Mucosa of gallbladder (tissue), 1 donor: ENCODE measurements around the gene AKR1A1. TPM values are rescaled to one million over a fixed set of nuclear protein-coding genes. Genes with fewer than 3 reads are reported as not detected.
"Not testable (repeated sequence)": the region's sequence is repeated elsewhere in the genome, so short reads cannot be mapped to it uniquely, and the experiment has no call there.

Experiments
- DNase-seq: peaks from one replicate; pipeline ENCODE4 v3.0.0-alpha.2; 2020; ENCODE audit warnings: low spot score
- total RNA-seq: library from RNA; stranded (reverse); gene quantifications from one replicate; pipeline ENCODE4 v1.2.1, GENCODE V29; 2021
- donor health status: DM: no; HTN: no; CAD: no.

Gene AKR1A1
- total RNA-seq, 1 donor from 2014 or later = 175 TPM

DNA sequence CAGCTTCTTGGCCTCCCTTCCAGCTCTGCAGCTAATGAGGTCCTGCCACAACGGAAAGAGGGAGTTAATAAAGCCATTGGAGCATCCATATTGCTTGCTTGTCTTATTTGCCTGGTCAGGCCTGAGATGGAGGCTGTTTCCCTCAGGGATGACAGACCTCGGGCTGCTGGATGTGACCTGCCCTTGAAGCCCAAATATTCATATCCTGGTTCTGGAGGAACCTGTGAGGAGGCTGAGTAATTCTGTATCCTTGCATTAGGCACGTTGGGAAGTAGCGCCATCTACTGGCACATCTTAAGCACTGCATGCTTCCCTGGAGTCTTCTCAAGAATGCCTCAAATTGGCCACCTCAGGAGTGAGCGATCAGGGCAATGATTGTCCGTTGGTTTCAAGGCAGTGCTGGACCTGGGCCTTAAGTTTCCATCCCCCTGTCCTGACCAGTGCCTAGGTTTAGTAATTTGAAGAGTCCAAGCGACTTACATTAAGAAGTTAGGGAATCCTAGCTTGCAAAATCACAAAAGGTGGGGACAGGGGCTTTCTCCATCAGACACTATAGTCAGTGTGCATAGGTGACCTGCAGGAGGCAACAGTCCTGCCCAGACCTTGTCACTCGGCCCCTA, 19.4 kb downstream of the AKR1A1 start:
- peak; percentile 69 for DNase-seq

- DNase-seq = no peak
These were observed 20.0 kb downstream of the AKR1A1 start for GRCh38 chr1:45570631-45571030.

DNA sequence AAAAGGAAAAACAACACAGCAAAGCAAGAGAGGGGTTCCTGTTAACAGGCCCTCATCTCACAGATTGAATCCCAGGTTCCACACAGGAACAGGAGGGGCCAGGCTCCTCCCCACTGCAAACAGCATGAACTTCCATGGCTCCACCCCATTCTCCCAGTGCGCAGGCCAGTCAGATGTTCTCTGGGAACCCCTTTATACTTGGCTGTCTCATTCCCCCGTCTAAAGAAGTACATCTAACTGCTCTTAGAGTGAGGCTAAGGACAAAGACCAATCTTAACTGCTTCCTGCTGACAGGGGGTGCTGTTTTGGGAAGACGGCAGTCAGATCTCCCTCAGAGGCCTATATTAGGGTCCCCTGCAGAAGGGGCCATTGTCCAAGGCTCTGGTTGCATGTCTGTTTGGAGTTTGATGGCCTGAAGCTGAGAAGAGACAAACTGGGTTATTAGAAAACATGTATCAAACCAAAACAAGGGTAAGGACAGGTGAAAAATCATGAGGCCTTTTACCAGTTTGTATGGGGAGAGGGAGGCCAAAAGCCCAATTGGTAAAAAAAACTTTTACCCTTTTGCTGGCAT, 22.7 kb downstream of the AKR1A1 start:
- DNase-seq = no peak

- no peak for DNase-seq
These were observed 23.5 kb downstream of the AKR1A1 start for GRCh38 chr1:45574105-45574626.

DNA sequence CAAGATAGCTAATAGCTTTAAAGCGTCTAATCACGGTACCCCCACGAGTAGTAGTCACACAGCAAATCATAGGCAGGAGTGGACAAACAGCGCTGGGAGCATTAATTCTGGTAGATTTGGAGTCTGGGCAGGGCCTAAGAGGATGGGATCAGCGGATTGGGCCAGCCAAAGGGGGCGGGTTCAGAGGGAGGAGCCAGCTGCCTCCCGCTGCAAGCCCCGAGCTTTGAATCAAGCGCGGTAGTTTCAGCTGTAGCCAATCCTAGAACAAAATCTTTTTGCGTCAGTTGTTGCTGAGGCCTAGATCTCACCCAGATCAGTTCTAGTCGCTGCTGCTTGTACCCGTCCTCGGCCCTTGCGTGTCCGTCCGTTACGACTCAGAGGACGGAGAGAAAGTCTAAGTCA, 32.6 kb downstream of the AKR1A1 start:
- DNase-seq = peak; percentile 96

DNA sequence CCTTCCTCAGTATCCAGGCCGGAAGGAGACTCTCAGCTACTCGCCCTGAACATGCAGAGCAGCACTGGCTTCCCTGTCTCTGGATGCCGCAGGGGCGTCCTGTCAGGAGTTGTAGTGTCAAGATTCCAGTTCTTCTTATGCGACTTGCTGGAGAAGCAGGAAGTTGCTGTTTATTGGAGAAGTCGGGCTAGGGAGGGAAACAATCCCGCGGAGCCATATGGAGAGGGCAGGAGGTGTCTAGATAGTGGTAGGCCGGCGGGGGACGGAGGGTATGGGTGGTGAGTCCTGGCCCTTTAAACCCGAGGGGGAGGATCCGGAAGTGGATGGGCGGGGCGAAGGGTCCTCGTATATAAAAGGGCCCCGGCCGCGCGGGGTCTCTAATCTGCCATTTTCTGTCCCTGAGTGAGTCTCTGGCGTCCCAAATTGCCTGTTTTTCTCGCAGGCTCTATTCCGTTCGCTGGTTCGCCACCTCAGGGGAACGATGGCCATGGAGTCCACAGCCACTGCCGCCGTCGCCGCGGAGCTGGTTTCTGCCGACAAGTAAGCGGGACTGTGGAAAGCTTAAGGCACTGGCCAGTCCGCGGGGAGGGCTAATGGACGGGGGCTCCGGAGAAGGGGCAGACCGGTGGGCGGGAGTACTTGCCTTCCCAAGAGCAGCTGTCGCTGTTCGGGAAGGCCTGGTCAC, 33.2 kb downstream of the AKR1A1 start, which contains the start of gene NASP:
Gene NASP (plus strand): TSS at position 376 of the 685 bp plus-strand sequence. CDS start 106 bp downstream, at position 482.
- DNase-seq = peak; percentile 91

DNA sequence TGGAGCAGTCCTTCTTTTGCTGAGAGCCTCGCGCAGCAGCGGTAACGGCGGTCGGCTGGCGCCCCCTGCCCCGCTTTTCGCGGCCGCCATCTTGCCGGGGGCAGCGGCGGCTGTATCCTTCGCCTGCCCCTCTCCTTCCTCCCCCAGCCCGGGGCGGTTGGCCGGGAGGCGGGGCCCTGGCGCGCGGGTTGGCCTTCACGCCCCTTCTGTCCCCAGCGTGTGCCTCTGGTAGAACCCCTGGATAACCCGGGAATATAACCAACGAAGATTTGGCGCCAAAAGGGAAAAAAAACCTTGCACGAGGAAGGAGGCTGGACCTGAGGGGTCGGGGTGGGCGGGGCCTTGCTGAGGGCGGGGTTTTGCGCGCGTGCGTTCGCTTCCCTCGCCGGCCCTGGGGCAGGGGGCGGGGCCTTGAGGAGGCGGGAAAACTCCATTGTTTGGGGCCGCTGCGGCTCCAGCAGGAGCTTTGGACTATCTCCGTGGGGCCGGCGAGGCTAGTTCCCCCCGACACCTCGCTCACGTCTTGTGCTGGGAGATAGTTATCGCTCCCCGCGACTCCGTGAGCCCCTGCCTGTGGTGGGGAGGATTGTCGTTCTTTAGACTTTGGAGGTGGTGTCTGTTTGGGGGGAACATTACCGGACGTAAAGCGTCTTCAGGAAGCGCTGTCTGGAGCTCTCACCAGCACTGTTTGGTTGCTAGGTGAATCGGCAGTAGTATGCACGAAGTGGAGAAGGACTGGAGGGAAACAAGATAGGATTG, 33.9 kb downstream of the AKR1A1 start:
- DNase-seq = peak; percentile 88

- no peak for DNase-seq
These were observed 34.4 kb downstream of the AKR1A1 start for GRCh38 chr1:45585110-45585426.

- DNase-seq = no peak
These were observed 35.0 kb downstream of the AKR1A1 start for GRCh38 chr1:45585496-45586075.

GRCh38 chr1:45586769-45587168, 36.1 kb downstream of the AKR1A1 start:
- no peak for DNase-seq

- DNase-seq = no peak
These were observed 39.2 kb downstream of the AKR1A1 start for GRCh38 chr1:45589861-45590260.

GRCh38 chr1:45594412-45594811, 43.8 kb downstream of the AKR1A1 start:
- no peak for DNase-seq

- not testable (repeated sequence) for DNase-seq
These were observed 46.1 kb downstream of the AKR1A1 start for GRCh38 chr1:45596765-45597164.

DNA sequence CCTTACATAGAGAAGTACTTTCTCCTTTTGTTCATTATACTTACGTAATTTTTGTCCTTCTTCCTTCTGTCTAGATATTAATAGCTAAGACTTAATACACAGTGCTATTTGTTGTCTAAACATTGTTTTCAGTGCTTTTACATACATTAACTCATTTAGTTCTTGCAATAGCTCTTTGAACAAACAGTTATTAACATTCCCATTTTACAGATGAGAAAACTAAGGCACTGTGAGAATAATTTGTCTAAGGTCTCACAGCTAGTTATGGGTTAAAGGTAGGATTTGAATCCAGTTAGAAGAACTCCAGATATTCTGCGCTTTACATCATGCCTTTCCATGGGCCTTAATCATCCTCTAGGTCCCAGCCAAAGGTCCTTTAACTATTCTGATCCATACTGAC, 53.6 kb downstream of the AKR1A1 start:
- no peak for DNase-seq

DNA sequence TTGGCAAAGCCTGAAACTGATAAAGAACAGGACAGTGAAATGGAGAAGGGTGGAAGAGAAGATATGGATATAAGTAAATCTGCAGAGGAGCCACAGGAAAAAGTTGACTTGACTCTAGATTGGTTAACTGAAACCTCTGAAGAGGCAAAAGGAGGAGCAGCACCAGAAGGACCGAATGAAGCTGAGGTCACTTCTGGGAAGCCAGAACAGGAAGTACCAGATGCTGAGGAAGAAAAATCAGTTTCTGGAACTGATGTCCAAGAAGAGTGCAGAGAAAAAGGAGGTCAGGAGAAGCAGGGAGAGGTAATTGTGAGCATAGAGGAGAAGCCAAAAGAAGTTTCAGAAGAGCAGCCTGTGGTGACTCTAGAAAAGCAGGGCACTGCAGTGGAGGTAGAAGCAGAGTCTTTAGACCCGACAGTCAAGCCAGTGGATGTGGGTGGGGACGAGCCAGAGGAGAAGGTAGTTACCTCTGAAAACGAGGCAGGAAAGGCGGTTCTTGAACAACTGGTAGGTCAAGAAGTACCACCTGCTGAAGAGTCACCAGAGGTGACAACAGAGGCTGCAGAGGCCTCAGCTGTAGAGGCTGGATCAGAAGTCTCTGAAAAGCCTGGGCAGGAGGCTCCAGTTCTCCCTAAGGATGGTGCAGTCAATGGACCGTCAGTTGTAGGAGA, 56.9 kb downstream of the AKR1A1 start:
- DNase-seq = no peak

DNA sequence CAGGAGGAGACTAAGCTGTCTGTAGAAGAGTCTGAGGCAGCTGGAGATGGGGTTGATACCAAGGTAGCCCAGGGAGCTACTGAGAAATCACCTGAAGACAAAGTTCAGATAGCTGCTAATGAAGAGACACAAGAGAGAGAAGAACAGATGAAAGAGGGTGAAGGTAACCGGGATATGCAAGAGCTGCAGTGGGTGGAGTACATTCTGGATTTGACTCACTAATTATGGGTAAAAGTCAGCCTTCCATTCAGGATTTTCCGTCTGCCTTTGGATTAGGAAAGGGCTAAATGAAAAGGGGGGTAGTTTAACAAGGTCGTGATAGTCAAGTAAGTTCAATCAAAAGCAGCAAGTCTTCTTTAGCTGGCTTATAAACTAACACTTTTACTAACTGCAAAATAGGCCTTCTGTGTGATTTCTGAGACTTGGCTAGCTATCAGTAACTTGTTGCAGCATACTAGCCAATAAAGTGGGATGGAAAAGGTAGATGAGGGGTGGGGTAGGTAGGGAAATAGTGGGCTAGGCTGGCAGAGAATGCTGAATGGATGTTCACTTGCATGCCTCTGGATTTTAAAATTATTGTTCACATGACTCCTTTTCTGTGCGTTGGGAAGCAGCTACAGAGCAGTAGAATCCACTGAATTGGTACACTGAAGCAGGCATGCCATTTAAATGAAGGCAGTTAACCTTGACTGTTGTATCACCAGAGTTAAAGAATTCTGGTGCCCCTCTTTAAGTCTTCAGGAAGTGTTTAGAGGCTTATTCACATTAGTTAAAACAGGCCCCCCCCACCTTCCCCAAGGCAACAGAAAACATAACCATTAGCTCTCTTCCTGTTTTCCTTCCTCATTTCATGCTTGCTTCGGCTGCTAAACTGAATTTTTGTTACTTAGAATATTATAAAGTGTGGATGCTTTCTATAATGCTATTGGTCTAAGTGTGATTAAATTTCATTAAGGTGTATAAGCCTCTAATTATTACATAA, 57.8 kb downstream of the AKR1A1 start:
- no peak for DNase-seq

DNA sequence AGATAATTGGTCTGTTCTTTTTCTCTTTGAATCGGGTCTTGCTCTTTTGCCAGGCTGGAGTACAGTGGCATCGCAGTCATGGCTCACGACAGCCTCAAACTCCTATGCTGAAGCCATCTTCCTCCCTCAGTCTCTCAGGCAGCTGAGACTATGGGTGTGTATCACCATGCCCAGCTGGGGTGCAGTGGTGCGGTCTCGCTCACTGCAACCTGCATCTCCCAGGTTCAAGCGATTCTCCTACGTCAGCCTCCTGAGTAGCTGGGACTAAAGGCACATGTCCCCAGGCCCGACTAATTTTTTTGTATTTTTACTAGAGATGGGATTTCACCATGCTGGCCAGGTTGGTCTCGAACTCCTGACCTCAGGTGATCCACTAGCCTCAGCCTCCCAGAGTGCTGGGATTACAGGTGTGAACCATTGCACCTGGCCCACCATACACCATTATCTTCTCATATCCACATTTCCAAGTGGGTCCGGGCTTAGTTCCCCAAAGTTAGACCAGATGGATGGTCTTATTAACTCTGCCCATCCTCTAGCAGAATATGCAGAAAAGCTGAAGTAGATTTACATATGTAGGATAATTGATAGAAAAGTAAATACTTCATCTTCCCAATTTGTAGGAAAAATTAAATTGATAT, 60.1 kb downstream of the AKR1A1 start:
- DNase-seq = no peak

DNA sequence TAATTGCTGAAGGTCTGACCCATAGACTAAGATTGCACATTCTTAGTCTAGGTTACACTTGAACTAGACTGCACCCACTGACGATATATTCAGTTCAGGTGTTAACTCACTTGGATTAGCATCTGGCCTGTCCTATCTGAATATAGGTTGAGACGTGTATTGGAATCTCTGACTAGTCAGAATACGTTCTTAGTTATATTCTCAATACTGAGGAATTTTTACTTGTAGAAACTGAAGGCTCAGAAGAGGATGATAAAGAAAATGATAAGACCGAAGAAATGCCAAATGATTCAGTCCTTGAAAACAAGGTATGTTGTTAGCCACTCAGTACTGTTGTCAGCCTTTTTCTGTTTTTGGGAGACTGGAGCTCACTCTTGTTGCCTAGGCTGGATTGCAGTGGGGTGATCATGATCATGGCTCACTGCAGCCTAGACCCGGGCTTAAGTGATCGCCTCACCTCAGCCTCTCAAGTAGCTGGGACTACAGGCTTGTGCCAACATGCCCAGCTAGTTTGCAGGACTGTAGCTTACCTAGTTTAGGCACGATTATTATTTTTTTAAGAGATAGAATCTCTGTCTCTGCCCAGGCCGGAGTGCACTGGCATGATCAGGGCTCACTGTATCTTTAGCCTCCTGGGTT, 62.4 kb downstream of the AKR1A1 start:
- no peak for DNase-seq

DNA sequence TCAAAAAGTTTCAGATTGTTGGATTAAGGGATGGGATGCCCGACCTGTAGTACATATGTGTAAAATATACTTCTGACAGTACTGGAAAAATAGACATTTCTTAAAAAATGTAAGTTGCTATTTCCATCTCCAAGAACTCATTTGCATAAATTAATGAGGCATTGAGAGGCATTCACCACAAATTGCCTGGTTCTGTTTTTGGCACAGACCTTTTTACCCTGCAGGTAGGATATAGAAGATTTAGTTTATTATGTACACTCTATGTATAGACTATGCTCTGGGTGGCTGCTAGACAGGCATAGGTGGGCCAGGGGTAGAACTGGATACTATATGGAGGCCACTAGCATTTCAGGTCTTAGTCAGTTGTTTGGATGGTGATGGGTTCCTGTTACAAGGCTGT, 65.3 kb downstream of the AKR1A1 start:
- no peak for DNase-seq
